ENCODE data around the gene DTWD2. TPM values are rescaled to one million over a fixed set of nuclear protein-coding genes. Genes with fewer than 3 reads are reported as not detected.
"Not testable (repeated sequence)": the region's sequence is repeated elsewhere in the genome, so short reads cannot be mapped to it uniquely, and the experiment has no call there.

DTWD2 gene
- total RNA-seq, 1 experiment from 2014 or later, result 12.3 TPM

DNA sequence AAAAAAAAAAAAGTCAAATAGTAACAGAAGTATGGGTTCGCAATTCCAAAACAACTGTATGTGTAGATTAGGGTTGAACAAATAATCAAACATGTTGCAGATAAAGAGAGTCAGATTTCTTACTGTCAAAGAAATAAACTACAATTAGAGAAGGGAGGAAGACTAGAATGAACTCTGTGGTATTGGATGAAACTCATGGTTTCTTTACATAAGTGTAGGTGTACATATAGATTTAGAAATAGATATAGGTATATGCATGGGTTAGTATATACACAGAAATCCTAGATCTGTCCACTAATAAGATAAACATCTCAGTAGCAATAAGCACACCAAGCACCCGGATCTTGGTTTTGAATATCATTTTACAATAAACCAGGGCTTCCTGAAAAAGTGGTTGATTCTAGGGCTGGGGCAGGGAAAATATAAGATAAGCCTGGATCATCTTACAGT lies 21.3 kb downstream of the DTWD2 start:
- CTCF ChIA-PET, result interaction anchor here (0.7 kb wide), 1 partner anchor 1067 kb away, joined by 4 read pairs; no protein-coding TSS in a partner anchor
- Mint-ChIP-seq H3K9me3 (ENCODE audit: low read depth, unreplicated experiment) (no peaks in the 10 kb centered on the region), H3K4me1 (ENCODE audit: low read depth, unreplicated experiment) (no peaks in the 10 kb centered on the region), H3K36me3 (ENCODE audit: insufficient read depth, unreplicated experiment) (no peaks in the 10 kb centered on the region), H3K27me3 (ENCODE audit: unreplicated experiment) (no peaks in the 10 kb centered on the region), H3K4me3 (ENCODE audit: low read depth, unreplicated experiment) (no peak overlapping the region), H3K27ac (ENCODE audit: unreplicated experiment) (no peak overlapping the region)
- no peak for TF ChIP-seq CTCF (IDR thresholded peaks at IDR 0.05; ENCODE audit: unreplicated experiment)
- intact Hi-C loops (cut with micrococcal nuclease; ENCODE audit: unreplicated experiment), result no loop called here
- DNase-seq, result no peak
- BruUV-seq (replicated peaks), result no TSS peak

DNA sequence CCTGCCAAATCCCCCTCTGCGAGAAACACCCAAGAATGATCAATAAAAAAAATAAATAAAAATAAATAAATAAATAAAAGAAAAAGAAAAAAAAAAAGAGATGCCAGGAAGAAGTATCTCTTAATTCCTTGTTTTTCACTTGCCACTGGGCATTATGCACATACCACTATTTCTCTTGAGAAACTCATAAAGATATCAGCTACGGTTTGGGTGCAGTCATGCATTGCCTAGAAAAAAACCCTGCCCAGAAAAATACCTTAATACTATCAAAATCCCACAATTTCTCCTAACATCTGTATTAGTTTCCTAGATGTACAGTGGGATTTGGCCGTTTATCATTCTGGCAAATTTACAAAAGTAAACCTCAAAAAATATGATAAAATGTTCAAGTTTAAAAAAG lies 22.5 kb downstream of the DTWD2 start:
- no peaks in the 10 kb centered on the region for H3K9me3 Mint-ChIP-seq (ENCODE audit: low read depth, unreplicated experiment)
- BruUV-seq (replicated peaks), result no TSS peak
- H3K27me3 Mint-ChIP-seq (ENCODE audit: unreplicated experiment), result no peaks in the 10 kb centered on the region
- no peaks in the 10 kb centered on the region for H3K4me1 Mint-ChIP-seq (ENCODE audit: low read depth, unreplicated experiment)
- H3K4me3 Mint-ChIP-seq (ENCODE audit: low read depth, unreplicated experiment), result no peak overlapping the region
- CTCF ChIA-PET, result no interaction called here
- TF ChIP-seq CTCF (IDR thresholded peaks at IDR 0.05; ENCODE audit: unreplicated experiment), result no peak
- no peak overlapping the region for H3K27ac Mint-ChIP-seq (ENCODE audit: unreplicated experiment)
- intact Hi-C loops (cut with micrococcal nuclease; ENCODE audit: unreplicated experiment), result no loop called here
- H3K36me3 Mint-ChIP-seq (ENCODE audit: insufficient read depth, unreplicated experiment), result no peaks in the 10 kb centered on the region
- DNase-seq, result no peak

- H3K36me3 Mint-ChIP-seq (ENCODE audit: insufficient read depth, unreplicated experiment); BruUV-seq (replicated peaks); CTCF ChIA-PET: not testable (repeated sequence)
These were observed 23.4 kb downstream of the DTWD2 start for GRCh38 chr5:118964970-118965369.

DNA sequence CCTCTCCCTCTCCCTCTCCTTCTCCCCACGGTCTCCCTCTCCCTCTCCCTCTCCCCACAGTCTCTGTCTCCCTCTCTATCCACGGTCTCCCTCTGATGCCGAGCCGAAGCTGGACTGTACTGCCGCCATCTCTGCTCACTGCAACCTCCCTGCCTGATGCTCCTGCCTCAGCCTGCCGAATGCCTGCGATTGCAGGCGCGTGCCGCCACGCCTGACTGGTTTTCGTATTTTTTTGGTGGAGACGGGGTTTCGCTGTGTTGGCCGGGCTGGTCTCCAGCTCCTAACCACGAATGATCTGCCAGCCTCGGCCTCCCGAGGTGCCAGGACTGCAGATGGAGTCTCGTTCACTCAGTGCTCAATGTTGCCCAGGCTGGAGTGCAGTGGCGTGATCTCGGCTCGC lies 24.0 kb downstream of the DTWD2 start:
- intact Hi-C loops (cut with micrococcal nuclease; ENCODE audit: unreplicated experiment); H3K4me3 Mint-ChIP-seq (ENCODE audit: low read depth, unreplicated experiment); DNase-seq; H3K4me1 Mint-ChIP-seq (ENCODE audit: low read depth, unreplicated experiment); CTCF ChIA-PET; H3K36me3 Mint-ChIP-seq (ENCODE audit: insufficient read depth, unreplicated experiment); BruUV-seq (replicated peaks); H3K27me3 Mint-ChIP-seq (ENCODE audit: unreplicated experiment); H3K9me3 Mint-ChIP-seq (ENCODE audit: low read depth, unreplicated experiment); H3K27ac Mint-ChIP-seq (ENCODE audit: unreplicated experiment): not testable (repeated sequence)

More at GRCh38 chr5:118964970-118965369, 23.4 kb downstream of the DTWD2 start:
- H3K4me1 Mint-ChIP-seq (ENCODE audit: low read depth, unreplicated experiment); DNase-seq; H3K27me3 Mint-ChIP-seq (ENCODE audit: unreplicated experiment); intact Hi-C loops (cut with micrococcal nuclease; ENCODE audit: unreplicated experiment); H3K9me3 Mint-ChIP-seq (ENCODE audit: low read depth, unreplicated experiment); H3K27ac Mint-ChIP-seq (ENCODE audit: unreplicated experiment); H3K4me3 Mint-ChIP-seq (ENCODE audit: low read depth, unreplicated experiment): not testable (repeated sequence)

DNA sequence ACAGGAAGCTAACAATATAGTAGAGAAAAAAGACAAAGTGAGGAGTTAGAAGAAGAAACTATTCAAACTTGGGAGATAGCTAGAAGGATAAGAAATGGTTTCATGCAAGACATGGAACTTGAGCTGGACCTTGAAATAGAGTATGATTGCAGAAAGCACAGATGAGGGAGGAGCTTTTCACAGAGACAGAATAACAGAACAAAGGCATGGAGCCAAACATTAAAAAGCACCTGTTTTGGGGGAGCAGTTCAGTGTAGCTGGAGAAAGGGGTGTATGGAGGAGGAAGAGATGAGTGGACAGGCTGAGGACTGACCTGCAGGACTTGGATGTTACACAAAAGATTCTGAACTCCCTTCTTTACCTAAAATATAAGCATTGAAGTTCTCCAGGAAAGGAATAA lies 25.2 kb downstream of the DTWD2 start:
- H3K9me3 Mint-ChIP-seq (ENCODE audit: low read depth, unreplicated experiment), result no peaks in the 10 kb centered on the region
- no peaks in the 10 kb centered on the region for H3K27me3 Mint-ChIP-seq (ENCODE audit: unreplicated experiment)
- TF ChIP-seq CTCF (IDR thresholded peaks at IDR 0.05; ENCODE audit: unreplicated experiment), result no peak
- DNase-seq, result no peak
- no peaks in the 10 kb centered on the region for H3K4me1 Mint-ChIP-seq (ENCODE audit: low read depth, unreplicated experiment)
- H3K4me3 Mint-ChIP-seq (ENCODE audit: low read depth, unreplicated experiment), result no peak overlapping the region
- H3K27ac Mint-ChIP-seq (ENCODE audit: unreplicated experiment), result no peak overlapping the region
- CTCF ChIA-PET, result no interaction called here
- no TSS peak for BruUV-seq (replicated peaks)
- H3K36me3 Mint-ChIP-seq (ENCODE audit: insufficient read depth, unreplicated experiment), result no peaks in the 10 kb centered on the region
- intact Hi-C loops (cut with micrococcal nuclease; ENCODE audit: unreplicated experiment), result no loop called here
